D721Med (cell line): ENCODE data around the gene PCED1B.
A peak's percentile ranks its signal among the peaks of the same experiment; 100 is the strongest.

Experiments used
- DNase-seq: peaks from one replicate; pipeline ENCODE4 v3.0.0; 2011; ENCODE audit warnings: low spot score; ENCODE audit not compliant: insufficient read length
- FAIRE-seq: peaks from 2 replicates; lab custom pipeline; 2011; peaks lifted over from hg19 to GRCh38; lab: Jason Lieb, UNC
- CTCF ChIP-seq: IDR thresholded peaks from 2 replicates; pipeline ENCODE4 v1.5.1; 2012; ENCODE audit warnings: mild to moderate bottlenecking, control low read depth; ENCODE audit not compliant: insufficient read depth; ENCODE audit errors: missing control alignments

Gene PCED1B

GRCh38 chr12:47070310-47070709, 9.1 kb upstream of the PCED1B start:
- no peak for DNase-seq
- TF ChIP-seq CTCF: no peak
- FAIRE-seq: no peak

GRCh38 chr12:47071241-47071852, 8.1 kb upstream of the PCED1B start:
- TF ChIP-seq CTCF: peak; percentile 17
- FAIRE-seq: no peak
- no peak for DNase-seq

DNA sequence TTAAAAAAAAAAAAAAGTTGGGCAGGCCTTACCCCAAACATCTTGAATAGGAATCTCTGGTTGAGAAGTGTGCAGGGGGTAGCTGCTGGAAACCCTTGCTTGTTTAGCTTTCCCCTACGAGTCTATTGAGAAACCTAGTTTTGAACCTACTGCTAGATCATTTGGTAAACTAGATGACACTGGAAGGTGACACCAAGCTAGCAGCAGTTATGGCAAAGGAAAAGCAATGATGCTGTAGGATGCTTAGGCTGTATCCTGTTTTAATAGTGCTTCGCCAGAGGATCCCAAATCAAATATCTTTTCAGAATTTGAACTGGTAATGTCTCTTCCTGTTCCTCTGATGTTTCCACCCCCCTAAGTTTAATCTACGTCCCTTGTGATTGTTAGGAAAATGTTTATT, 5.5 kb upstream of the PCED1B start:
- TF ChIP-seq CTCF: no peak
- DNase-seq (no peak), FAIRE-seq (no peak)

DNA sequence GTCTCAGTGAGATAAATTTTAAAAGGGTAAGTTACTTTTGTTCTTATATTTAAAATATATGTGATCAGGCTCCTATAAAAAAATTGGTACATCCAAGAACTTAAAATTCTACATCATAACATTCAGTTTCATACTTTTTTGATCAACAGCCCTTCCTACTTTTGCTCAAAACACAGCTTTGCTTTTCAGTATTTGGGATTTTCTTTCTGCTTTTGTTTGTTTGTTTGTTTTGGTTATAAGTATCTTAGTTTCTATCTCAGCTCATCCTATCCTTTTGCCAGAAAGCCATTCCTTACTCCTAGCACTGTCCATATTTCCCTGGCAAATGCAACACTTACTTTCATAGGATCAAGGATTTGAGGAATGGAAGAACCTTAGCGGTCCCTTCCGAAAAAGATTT, 4.7 kb upstream of the PCED1B start:
- no peak for TF ChIP-seq CTCF
- no peak for DNase-seq
- FAIRE-seq: no peak

- DNase-seq (no peak), FAIRE-seq (no peak)
- no peak for TF ChIP-seq CTCF
Measured at GRCh38 chr12:47075192-47076084, 4.0 kb upstream of the PCED1B start.

GRCh38 chr12:47077206-47078085, 2.0 kb upstream of the PCED1B start:
- FAIRE-seq (no peak), DNase-seq (no peak)
- TF ChIP-seq CTCF: no peak
